PFSK-1 (cell line): Measurements from ENCODE around the gene ACOXL.

ENCODE experiments used
- FOXP2 ChIP-seq: optimal IDR thresholded peaks from 2 replicates; pipeline ENCODE3; 2011; ENCODE audit warnings: borderline replicate concordance, control low read depth, inconsistent platforms; ENCODE audit not compliant: insufficient read depth; ENCODE audit errors: extremely low read length, extremely low read depth
- POLR2AphosphoS5 ChIP-seq: IDR thresholded peaks from 2 replicates; pipeline ENCODE4 v1.6.1; 2012; ENCODE audit warnings: low read depth, mild to moderate bottlenecking, control low read depth, low read length, moderate library complexity
- REST ChIP-seq, 2 experiments: IDR thresholded peaks; 2 replicates each; pipeline versions ENCODE4 v1.6.1 to v1.8.0; 2011 to 2012; ENCODE audit warnings: low read depth in 2 of 2, low read length in 2 of 2, control low read depth in 1 of 2, inconsistent platforms in 1 of 2, mild to moderate bottlenecking in 1 of 2, moderate library complexity in 1 of 2; ENCODE audit not compliant: insufficient read depth in 1 of 2
- SIN3A ChIP-seq: IDR thresholded peaks from 2 replicates; pipeline ENCODE4 v1.6.1; 2012; ENCODE audit warnings: mild to moderate bottlenecking, low read length, moderate library complexity, borderline replicate concordance; ENCODE audit not compliant: insufficient read depth
- TAF1 ChIP-seq: IDR thresholded peaks from 2 replicates; pipeline ENCODE4 v1.6.1; 2012; ENCODE audit warnings: low read length, control low read depth, borderline replicate concordance; ENCODE audit not compliant: insufficient read depth

ACOXL gene

GRCh38 chr2:111164078-111164477 lies 431.7 kb downstream of the ACOXL start:
- no peak for TF ChIP-seq FOXP2

- no peak for TF ChIP-seq REST (IDR thresholded peaks at IDR 0.05; ENCODE audit: insufficient read depth in 1 of 2, low read depth in 2 of 2, low read length in 2 of 2)
- TF ChIP-seq POLR2AphosphoS5 = no peak
- TF ChIP-seq TAF1 = no peak
- no peak for TF ChIP-seq FOXP2
- no peak for TF ChIP-seq SIN3A
These were observed 432.7 kb downstream of the ACOXL start for GRCh38 chr2:111165084-111165483.

GRCh38 chr2:111166115-111166514 lies 433.7 kb downstream of the ACOXL start:
- no peak for TF ChIP-seq TAF1
- no peak for TF ChIP-seq POLR2AphosphoS5
- no peak for TF ChIP-seq REST (IDR thresholded peaks at IDR 0.05; ENCODE audit: insufficient read depth in 1 of 2, low read depth in 2 of 2, low read length in 2 of 2)
- no peak for TF ChIP-seq SIN3A
- no peak for TF ChIP-seq FOXP2

GRCh38 chr2:111167076-111167862 lies 434.9 kb downstream of the ACOXL start:
- no peak for TF ChIP-seq POLR2AphosphoS5
- no peak for TF ChIP-seq FOXP2
- no peak for TF ChIP-seq TAF1
- no peak for TF ChIP-seq SIN3A
- no peak for TF ChIP-seq REST (IDR thresholded peaks at IDR 0.05; ENCODE audit: insufficient read depth in 1 of 2, low read depth in 2 of 2, low read length in 2 of 2)

GRCh38 chr2:111167863-111168162 lies 435.4 kb downstream of the ACOXL start:
- TF ChIP-seq REST (IDR thresholded peaks at IDR 0.05; ENCODE audit: insufficient read depth in 1 of 2, low read depth in 2 of 2, low read length in 2 of 2) = no peak
- TF ChIP-seq POLR2AphosphoS5 = no peak
- no peak for TF ChIP-seq FOXP2
- TF ChIP-seq SIN3A = no peak
- no peak for TF ChIP-seq TAF1
